NCI-H345 (cell line): Measurements from ENCODE around the gene SIL1.

ENCODE experiments used
- DNase-seq: peaks from one replicate; lab custom pipeline; 2025; lab: John Stamatoyannopoulos, UW

SIL1 gene

GRCh38 chr5:138956801-138957200 is 241.4 kb downstream of the SIL1 start:
- no peak for DNase-seq

GRCh38 chr5:138955671-138956295 is 242.4 kb downstream of the SIL1 start:
- no peak for DNase-seq

- DNase-seq: peak; percentile 95
Observed at GRCh38 chr5:138955013-138955660, 243.0 kb downstream of the SIL1 start.

GRCh38 chr5:138954257-138955012 is 243.7 kb downstream of the SIL1 start:
- peak; percentile 72 for DNase-seq

GRCh38 chr5:138953387-138954256 is 244.5 kb downstream of the SIL1 start:
- DNase-seq: peak; percentile 95

- no peak for DNase-seq
Observed at GRCh38 chr5:138952962-138953361, 245.2 kb downstream of the SIL1 start.

- DNase-seq: no peak
Observed at GRCh38 chr5:138951986-138952735, 246.0 kb downstream of the SIL1 start.

- no peak for DNase-seq
Observed at GRCh38 chr5:138951091-138951985, 246.8 kb downstream of the SIL1 start.

- no peak for DNase-seq
Observed at GRCh38 chr5:138950421-138951031, 247.6 kb downstream of the SIL1 start.

GRCh38 chr5:138949988-138950387 is 248.2 kb downstream of the SIL1 start:
- DNase-seq: no peak

GRCh38 chr5:138949223-138949574 is 249.0 kb downstream of the SIL1 start:
- DNase-seq: no peak

GRCh38 chr5:138948471-138949222 is 249.5 kb downstream of the SIL1 start:
- no peak for DNase-seq

GRCh38 chr5:138947780-138948179 is 250.4 kb downstream of the SIL1 start:
- DNase-seq: no peak

GRCh38 chr5:138946831-138947560 is 251.2 kb downstream of the SIL1 start:
- no peak for DNase-seq

- no peak for DNase-seq
Observed at GRCh38 chr5:138946241-138946623, 251.9 kb downstream of the SIL1 start.

GRCh38 chr5:138945421-138946240 is 252.5 kb downstream of the SIL1 start:
- no peak for DNase-seq

GRCh38 chr5:138944527-138945322 is 253.4 kb downstream of the SIL1 start:
- DNase-seq: no peak
